Mucosa of descending colon (tissue), 3 donors: ENCODE data around the gene RMC1. TPM values are rescaled to one million over a fixed set of nuclear protein-coding genes. Genes with fewer than 3 reads are reported as not detected.
"Not testable (repeated sequence)": the region's sequence is repeated elsewhere in the genome, so short reads cannot be mapped to it uniquely, and the experiment has no call there.

Experiments used
- ATAC-seq: fragments of 200-7000 bp; cut with Tn5 transposase; one replicate; pipeline ENCODE4 v1.9.1; 2020; ENCODE audit warnings: mild to moderate bottlenecking, moderate library complexity
- DNase-seq, 3 donors: peaks; one replicate each; pipeline ENCODE4 v3.0.0-alpha.2; 2020
- H3K36me3 ChIP-seq: fragments of 200-600 bp; one replicate; pipeline ENCODE4 v1.8.0; 2021; ENCODE audit warnings: low read depth, mild to moderate bottlenecking
- H3K4me1 ChIP-seq: fragments of 200-600 bp; one replicate; pipeline ENCODE4 v1.8.0; 2021; ENCODE audit warnings: low read depth, mild to moderate bottlenecking
- H3K4me3 ChIP-seq: fragments of 200-600 bp; one replicate; pipeline ENCODE4 v1.8.0; 2021; ENCODE audit warnings: mild to moderate bottlenecking
- H3K9me3 ChIP-seq: fragments of 200-600 bp; one replicate; pipeline ENCODE4 v1.8.0; 2021; ENCODE audit warnings: mild to moderate bottlenecking
- CTCF ChIP-seq: fragments of 200-600 bp; IDR thresholded peaks from one replicate; pipeline ENCODE4 v1.8.0; 2022; ENCODE audit warnings: antibody characterized with exemption, mild to moderate bottlenecking
- intact Hi-C, 2 donors: fragments of 100-400 bp; cut with DNase I in 1 of 2; cut with micrococcal nuclease in 1 of 2; formaldehyde crosslinking; loops; one replicate each; pipeline versions ENCODE4 v1.11.0 to v1.11.1; 2022; cut with DNase I, micrococcal nuclease
- total RNA-seq, 3 donors: library from RNA; stranded (reverse); fragmentation: NEBNext Ultra II Directional in 2 of 3; extraction: Animal tissue kit (Norgen Biotek cat#: 25700) in 2 of 3; gene quantifications; one replicate each; pipeline versions ENCODE4 v1.2.1 to v1.2.4, GENCODE V29; 2021 to 2023
- donor health status: DM: no; HTN: no; CAD: no; lungs with moderate emphysema.
- donor health status: DM: no; HTN: no; CAD: no.
- donor health status: DM: no; HTN: yes; CAD: no.

Gene RMC1
- total RNA-seq, 3 donors from 2014 or later: 30.4 to 33.5 (median 30.5) TPM

GRCh38 chr18:23573020-23573419 lies 69.7 kb downstream of the RMC1 start:
- intact Hi-C loops: no loop called here
- Histone ChIP-seq H3K36me3 (no peaks in the 10 kb centered on the region), H3K4me3 (no peak overlapping the region), H3K4me1 (peaks cover 4% of the 10 kb centered on the region), H3K9me3 (no peaks in the 10 kb centered on the region)
- ATAC-seq (no peak), DNase-seq (no peak)
- TF ChIP-seq CTCF: no peak

GRCh38 chr18:23573626-23574431 lies 70.5 kb downstream of the RMC1 start:
- DNase-seq (no peak), ATAC-seq (peak; percentile 46)
- no peak overlapping the region for H3K4me3 ChIP-seq
- intact Hi-C loops: no loop called here
- H3K36me3 ChIP-seq: no peaks in the 10 kb centered on the region
- peaks cover 4% of the 10 kb centered on the region for H3K4me1 ChIP-seq
- no peak for TF ChIP-seq CTCF
- no peaks in the 10 kb centered on the region for H3K9me3 ChIP-seq

GRCh38 chr18:23574611-23575308 lies 71.4 kb downstream of the RMC1 start:
- Histone ChIP-seq H3K4me1 (peaks cover 4% of the 10 kb centered on the region), H3K36me3 (no peaks in the 10 kb centered on the region), H3K9me3 (no peaks in the 10 kb centered on the region), H3K4me3 (no peak overlapping the region)
- intact Hi-C loops: no loop called here
- DNase-seq (no peak), ATAC-seq (no peak)
- TF ChIP-seq CTCF: no peak

- intact Hi-C loops: no loop called here
These were observed 72.0 kb downstream of the RMC1 start for GRCh38 chr18:23575309-23575651.

GRCh38 chr18:23577521-23577920 lies 74.2 kb downstream of the RMC1 start:
- H3K36me3 ChIP-seq, intact Hi-C loops, H3K9me3 ChIP-seq, H3K4me3 ChIP-seq, DNase-seq, ATAC-seq: not testable (repeated sequence)
- peaks cover 13% of the 10 kb centered on the region for H3K4me1 ChIP-seq

More at GRCh38 chr18:23575309-23575651, 72.0 kb downstream of the RMC1 start:
- Histone ChIP-seq H3K4me3 (no peak overlapping the region), H3K36me3 (no peaks in the 10 kb centered on the region), H3K9me3 (no peaks in the 10 kb centered on the region), H3K4me1 (peaks cover 4% of the 10 kb centered on the region)
- no peak for ATAC-seq
- DNase-seq: no peak
- no peak for TF ChIP-seq CTCF

- no peaks in the 10 kb centered on the region for H3K36me3 ChIP-seq
- TF ChIP-seq CTCF: no peak
- intact Hi-C loops: no loop called here
- ATAC-seq: no peak
- H3K4me3 ChIP-seq: no peak overlapping the region
- no peaks in the 10 kb centered on the region for H3K9me3 ChIP-seq
- H3K4me1 ChIP-seq: peaks cover 13% of the 10 kb centered on the region
- DNase-seq: no peak
These were observed 74.9 kb downstream of the RMC1 start for GRCh38 chr18:23578067-23578701.
